NT2/D1 (cell line): Measurements from ENCODE around the gene XPC.

Experiments used
- DNase-seq: peaks from one replicate; pipeline ENCODE4 v3.0.0-alpha.2; 2011; ENCODE audit warnings: low read depth, low spot score
- H3K27me3 ChIP-seq: 2 replicates; pipeline ENCODE4 v1.6.0; 2011; ENCODE audit warnings: mild to moderate bottlenecking; ENCODE audit not compliant: insufficient read length, insufficient read depth
- H3K36me3 ChIP-seq: 2 replicates; pipeline ENCODE4 v1.6.1; 2011; ENCODE audit warnings: mild to moderate bottlenecking, low read length, mixed read lengths; ENCODE audit not compliant: insufficient read depth, insufficient read length
- H3K4me1 ChIP-seq: 2 replicates; pipeline ENCODE4 v1.5.1; 2011; ENCODE audit not compliant: insufficient read depth, insufficient read length
- H3K4me3 ChIP-seq: 2 replicates; pipeline ENCODE4 v1.5.1; 2011; ENCODE audit warnings: low read depth; ENCODE audit not compliant: insufficient read length
- H3K9ac ChIP-seq: 2 replicates; pipeline ENCODE4 v1.6.0; 2011; ENCODE audit warnings: low read depth; ENCODE audit not compliant: insufficient read length
- H3K9me3 ChIP-seq: 2 replicates; pipeline ENCODE4 v1.5.1; 2011; ENCODE audit warnings: mild to moderate bottlenecking, low read length; ENCODE audit not compliant: insufficient read depth
- SUZ12 ChIP-seq: IDR thresholded peaks from 2 replicates; pipeline ENCODE4 v1.6.1; 2011; ENCODE audit not compliant: insufficient read length, insufficient read depth; ENCODE audit errors: extremely low read depth
- YY1 ChIP-seq: IDR thresholded peaks from 2 replicates; pipeline ENCODE4 v1.6.1; 2011; ENCODE audit not compliant: insufficient read length, insufficient read depth
- ZNF274 ChIP-seq: IDR thresholded peaks from 2 replicates; pipeline ENCODE4 v1.6.1; 2011; ENCODE audit warnings: mild to moderate bottlenecking, low read depth, low read length

Gene XPC

DNA sequence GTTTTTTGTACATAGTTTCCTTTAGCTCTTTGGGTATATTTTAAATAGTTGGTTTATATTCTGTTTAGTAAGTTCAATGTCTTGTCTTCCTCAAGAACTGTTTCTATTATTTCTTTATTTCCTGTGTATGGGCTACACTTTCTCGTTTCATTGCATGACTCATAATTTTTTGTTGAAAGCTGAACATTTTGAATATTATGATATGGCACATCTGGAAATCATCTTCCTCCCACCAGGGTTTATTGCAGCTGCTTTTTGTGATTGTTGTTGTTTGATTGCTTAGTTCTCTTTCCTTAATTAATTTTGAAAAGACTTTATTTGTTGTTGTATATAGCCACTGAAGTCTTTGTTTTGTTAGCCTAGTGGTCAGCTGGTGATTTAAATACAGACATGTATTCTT, 44.1 kb upstream of the XPC start:
- DNase-seq, result no peak
- Histone ChIP-seq H3K27me3 (no peaks in the 10 kb centered on the region), H3K9ac (no peak overlapping the region), H3K36me3 (no peaks in the 10 kb centered on the region), H3K4me1 (peaks cover 9% of the 10 kb centered on the region), H3K4me3 (no peak overlapping the region), H3K9me3 (peaks cover 33% of the 10 kb centered on the region)
- TF ChIP-seq ZNF274 (no peak), SUZ12 (no peak), YY1 (no peak)

DNA sequence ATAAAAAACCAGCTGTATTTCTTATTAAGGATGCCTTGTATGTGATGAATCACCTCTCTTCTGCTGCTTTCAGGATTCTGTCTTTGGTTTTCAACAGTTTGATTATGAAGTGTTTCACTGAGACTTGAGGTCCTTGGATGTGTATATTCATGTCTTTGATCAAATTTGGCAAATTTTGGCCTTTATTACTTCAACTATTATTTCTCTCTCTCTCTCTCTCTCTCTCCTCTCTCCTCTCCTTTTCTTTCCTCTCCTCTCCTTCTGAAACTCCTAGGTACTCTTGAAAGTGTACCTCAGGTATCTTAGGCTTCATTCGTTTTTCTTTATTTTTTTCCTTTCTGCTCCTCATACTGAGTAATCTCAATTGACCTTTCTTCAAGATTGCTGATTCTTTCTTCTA, 43.5 kb upstream of the XPC start:
- peaks cover 33% of the 10 kb centered on the region for H3K9me3 ChIP-seq
- H3K9ac ChIP-seq, result no peak overlapping the region
- H3K27me3 ChIP-seq, result no peaks in the 10 kb centered on the region
- no peaks in the 10 kb centered on the region for H3K36me3 ChIP-seq
- H3K4me3 ChIP-seq, result no peak overlapping the region
- peaks cover 9% of the 10 kb centered on the region for H3K4me1 ChIP-seq
- no peak for DNase-seq
- TF ChIP-seq SUZ12, result no peak
- TF ChIP-seq ZNF274, result no peak
- no peak for TF ChIP-seq YY1

DNA sequence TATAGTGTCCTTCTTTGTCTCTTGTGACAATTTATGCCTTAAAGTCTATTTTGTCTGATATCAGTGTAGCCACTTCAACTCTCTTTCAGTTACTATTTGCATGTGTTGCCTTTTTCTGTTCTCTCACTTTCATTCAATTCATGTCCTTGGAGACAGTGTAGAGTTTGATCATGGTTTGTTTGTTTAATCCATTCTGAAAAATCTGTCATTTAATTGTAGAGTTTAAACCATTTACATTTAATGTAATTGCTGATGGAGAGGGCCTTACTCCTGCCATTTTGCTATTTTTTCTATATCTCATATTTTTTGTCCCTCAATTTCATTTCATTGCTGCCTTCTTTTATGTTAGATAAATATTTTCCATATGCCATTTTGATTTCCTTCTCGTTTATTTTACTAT, 42.5 kb upstream of the XPC start:
- no peak overlapping the region for H3K4me3 ChIP-seq
- no peaks in the 10 kb centered on the region for H3K27me3 ChIP-seq
- peaks cover 41% of the 10 kb centered on the region for H3K9me3 ChIP-seq
- no peak for TF ChIP-seq ZNF274
- no peak for TF ChIP-seq SUZ12
- no peak for TF ChIP-seq YY1
- DNase-seq, result no peak
- H3K4me1 ChIP-seq, result peaks cover 9% of the 10 kb centered on the region
- no peak overlapping the region for H3K9ac ChIP-seq
- H3K36me3 ChIP-seq, result no peaks in the 10 kb centered on the region

DNA sequence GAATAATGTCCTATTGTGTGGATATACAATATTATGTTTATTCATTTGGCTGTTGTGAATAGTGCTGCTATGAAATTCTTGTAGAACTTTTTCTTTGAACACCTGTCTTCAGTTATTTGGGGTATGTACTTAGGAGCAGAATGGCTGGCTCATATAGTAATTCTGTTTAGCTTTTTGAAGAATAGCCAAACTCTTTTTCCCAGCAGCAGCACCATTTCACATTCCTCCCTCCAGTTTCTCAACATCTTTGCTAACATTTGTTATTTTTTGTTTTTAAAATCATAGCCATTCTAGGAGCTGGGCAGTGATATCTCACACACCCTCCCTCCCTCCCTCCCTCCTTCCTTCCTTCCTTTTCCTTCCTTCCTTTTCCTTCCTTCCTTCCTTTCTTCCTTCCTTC, 40.0 kb upstream of the XPC start:
- Histone ChIP-seq H3K4me1 (no peaks in the 10 kb centered on the region), H3K27me3 (no peaks in the 10 kb centered on the region), H3K4me3 (no peak overlapping the region), H3K36me3 (no peaks in the 10 kb centered on the region), H3K9me3 (peaks cover 41% of the 10 kb centered on the region), H3K9ac (no peak overlapping the region)
- DNase-seq, result no peak
- no peak for TF ChIP-seq SUZ12
- TF ChIP-seq ZNF274, result no peak
- TF ChIP-seq YY1, result no peak

DNA sequence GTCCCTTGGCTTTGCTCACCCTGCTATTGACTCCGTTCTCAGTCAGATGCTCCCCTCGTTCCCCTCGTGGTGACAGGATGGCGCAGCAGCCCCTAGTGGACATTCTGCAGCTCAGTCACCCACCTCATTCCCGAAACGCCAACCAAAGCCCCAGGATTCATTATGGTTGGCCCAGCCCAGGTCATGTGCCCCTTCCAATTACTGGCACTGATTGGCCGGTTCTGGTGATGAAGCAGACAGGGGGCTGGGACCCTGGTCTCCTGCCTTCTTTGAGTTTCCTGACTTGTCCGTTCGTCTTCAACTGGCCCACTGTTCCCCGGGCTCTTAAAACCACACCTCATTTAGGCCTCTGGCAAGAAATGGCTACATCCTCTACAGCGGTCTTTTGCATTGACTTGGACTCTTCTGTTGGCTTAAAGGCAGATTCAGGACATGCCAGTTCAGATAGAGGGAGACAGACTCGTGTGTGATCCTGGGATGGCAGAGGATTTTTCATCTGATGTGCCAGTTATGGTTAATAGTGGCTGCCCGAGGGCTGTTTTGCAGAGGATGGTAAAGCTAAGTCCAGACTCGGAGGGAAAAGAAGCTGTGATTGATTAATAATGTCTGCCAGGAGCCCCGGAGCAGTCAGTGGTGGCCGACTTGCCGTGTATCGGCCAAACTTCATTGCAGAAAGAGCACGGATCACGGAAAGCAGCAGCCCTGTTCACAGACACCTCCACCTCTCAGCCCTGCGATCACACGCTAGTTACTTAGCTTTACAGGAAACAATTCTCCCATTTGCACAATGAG, 38.1 kb upstream of the XPC start:
- Histone ChIP-seq H3K4me3 (no peak overlapping the region), H3K9ac (no peak overlapping the region)
- peak; percentile 42 for DNase-seq

DNA sequence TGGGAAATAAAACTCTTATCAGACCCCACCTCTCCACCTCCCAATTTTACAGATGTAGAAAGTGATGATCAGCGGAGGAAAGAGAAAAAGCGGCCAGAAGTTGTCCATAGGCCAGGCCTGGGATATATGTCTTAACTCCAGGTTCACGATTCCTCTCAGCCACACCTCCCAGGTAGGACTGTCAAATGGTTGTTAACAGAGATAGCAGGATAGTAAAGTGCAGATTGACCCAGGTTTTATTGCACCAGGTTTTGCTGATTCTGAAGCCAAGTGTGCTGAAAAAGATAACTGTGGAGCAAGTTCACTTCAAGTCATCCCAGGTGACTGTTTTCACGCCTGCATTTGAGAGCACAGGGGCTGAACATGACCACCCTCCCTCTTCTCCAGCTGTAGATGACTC, 36.4 kb upstream of the XPC start:
- no peak overlapping the region for H3K9ac ChIP-seq

More for the DNA sequence above, 38.1 kb upstream of the XPC start:
- H3K4me1 ChIP-seq, result no peaks in the 10 kb centered on the region
- peaks cover 29% of the 10 kb centered on the region for H3K9me3 ChIP-seq
- no peaks in the 10 kb centered on the region for H3K27me3 ChIP-seq
- no peaks in the 10 kb centered on the region for H3K36me3 ChIP-seq
- no peak for TF ChIP-seq YY1
- TF ChIP-seq SUZ12, result no peak
- no peak for TF ChIP-seq ZNF274

DNA sequence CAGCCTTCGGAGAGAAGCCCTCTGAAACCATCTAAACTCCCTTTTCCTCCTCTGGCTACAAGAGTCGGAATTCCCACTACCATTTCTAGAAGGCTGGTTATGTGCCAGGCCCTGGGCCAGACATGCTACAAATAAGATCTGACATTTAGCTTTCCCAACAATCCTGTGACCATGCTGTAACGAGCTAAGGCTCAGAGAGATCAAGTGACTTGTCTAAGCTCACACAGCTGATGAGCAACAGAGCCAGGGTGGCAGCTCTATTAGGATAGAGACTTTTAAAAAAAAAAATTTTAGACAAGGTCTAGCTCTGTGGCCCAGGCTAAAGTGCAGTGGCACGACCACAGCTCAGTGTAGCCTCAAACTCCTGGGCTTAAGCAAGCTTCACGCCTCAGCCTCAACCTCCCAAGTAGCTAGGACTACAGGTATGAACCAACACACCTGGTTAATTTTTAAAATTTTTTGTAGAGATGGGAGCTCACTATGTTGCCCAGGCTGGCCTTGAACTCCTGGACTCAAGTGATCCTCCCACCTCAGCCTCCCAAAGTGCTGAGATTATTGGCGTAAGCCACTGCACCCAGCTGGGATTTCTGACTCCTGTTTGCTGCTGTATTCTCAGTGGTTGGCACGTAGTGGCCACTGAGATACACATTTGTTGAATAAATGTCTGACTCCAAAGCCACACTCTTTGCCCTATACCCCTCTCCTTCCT, 34.8 kb upstream of the XPC start:
- TF ChIP-seq ZNF274 (no peak), SUZ12 (no peak), YY1 (no peak)
- Histone ChIP-seq H3K36me3 (no peaks in the 10 kb centered on the region), H3K4me1 (no peaks in the 10 kb centered on the region), H3K4me3 (no peak overlapping the region), H3K27me3 (no peaks in the 10 kb centered on the region), H3K9ac (no peak overlapping the region), H3K9me3 (peaks cover 7% of the 10 kb centered on the region; the same call in 1 of the 2 replicates)
- no peak for DNase-seq

More for the DNA sequence above, 36.4 kb upstream of the XPC start:
- no peaks in the 10 kb centered on the region for H3K27me3 ChIP-seq
- no peaks in the 10 kb centered on the region for H3K4me1 ChIP-seq
- no peak for DNase-seq
- no peaks in the 10 kb centered on the region for H3K36me3 ChIP-seq
- H3K4me3 ChIP-seq, result no peak overlapping the region
- H3K9me3 ChIP-seq, result peaks cover 12% of the 10 kb centered on the region
- TF ChIP-seq YY1 (no peak), ZNF274 (no peak), SUZ12 (no peak)
